ENCODE data around the gene REXO1. TPM values are rescaled to one million over a fixed set of nuclear protein-coding genes. Genes with fewer than 3 reads are reported as not detected.
A peak's percentile ranks its signal among the peaks of the same experiment; 100 is the strongest.

Gene REXO1
- total RNA-seq, 1 donor from 2014 or later = 22.2 TPM

DNA sequence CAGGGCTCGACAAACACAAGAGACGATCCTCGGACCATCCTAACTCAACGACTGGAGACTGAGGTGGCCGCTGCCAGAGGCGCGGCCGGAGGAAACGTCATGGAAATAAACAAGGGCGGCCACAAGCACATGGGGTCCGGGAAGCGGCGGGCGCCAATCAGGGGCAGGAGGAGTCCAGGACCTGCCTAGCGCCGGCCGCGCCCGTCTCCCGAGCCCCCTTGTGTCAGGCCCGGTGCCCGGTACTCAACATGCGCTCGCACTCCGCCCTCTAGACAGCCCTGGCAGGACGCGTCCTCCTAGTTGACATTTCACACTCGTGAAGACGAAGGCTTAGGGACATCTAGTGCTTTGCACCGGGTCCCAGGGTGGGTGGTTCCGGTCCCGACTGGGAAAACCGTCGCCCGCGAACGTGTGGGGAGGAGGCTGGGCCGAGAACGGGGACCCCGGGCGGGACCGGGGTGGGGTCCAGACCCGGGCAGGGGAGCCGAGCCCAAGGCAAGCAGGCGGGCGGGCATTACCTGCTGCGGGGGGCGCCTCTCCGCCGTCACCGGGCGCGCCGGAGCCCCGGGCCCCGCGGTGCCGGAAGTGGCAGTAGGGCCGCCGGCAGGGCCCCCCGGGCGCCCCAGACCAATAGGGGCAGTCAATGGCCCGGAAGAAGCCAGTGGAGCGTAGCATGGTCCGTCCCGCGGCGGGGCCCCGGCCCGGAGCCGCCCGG, 442 bp downstream of the REXO1 start:
- Mint-ChIP-seq H3K4me3 (ENCODE audit: unreplicated experiment) (peak overlapping the region; percentile 93), H3K4me1 (ENCODE audit: low read depth) (peaks cover 26% of the 10 kb centered on the region), H3K9me3 (ENCODE audit: low read depth) (no peaks in the 10 kb centered on the region), H3K27me3 (ENCODE audit: low read depth) (no peaks in the 10 kb centered on the region), H3K36me3 (ENCODE audit: low read depth) (no peaks in the 10 kb centered on the region), H3K27ac (ENCODE audit: unreplicated experiment) (peak overlapping the region; percentile 98)
- DNase-seq (ENCODE audit: low spot score) = no peak
- no peak for TF ChIP-seq CTCF (IDR thresholded peaks at IDR 0.05)

DNA sequence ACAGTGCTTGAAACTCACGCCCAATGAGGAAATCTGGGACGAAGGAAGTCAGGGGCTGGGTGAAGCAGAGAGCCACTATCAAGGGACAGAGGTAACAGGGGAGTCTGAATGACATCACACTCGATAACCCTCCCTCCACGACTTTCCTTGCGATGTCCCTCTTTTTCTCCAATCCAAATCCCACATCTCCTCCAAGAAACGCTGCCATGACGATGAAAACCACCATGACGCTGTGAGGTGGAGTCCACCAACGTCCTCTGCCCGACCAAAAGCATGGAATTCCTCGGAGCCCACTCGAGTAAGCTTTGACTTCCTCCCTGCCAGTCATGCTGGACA, 967 bp downstream of the REXO1 start:
- Mint-ChIP-seq H3K4me1 (ENCODE audit: low read depth) (peaks cover 26% of the 10 kb centered on the region), H3K9me3 (ENCODE audit: low read depth) (no peaks in the 10 kb centered on the region), H3K27me3 (ENCODE audit: low read depth) (no peaks in the 10 kb centered on the region), H3K36me3 (ENCODE audit: low read depth) (no peaks in the 10 kb centered on the region), H3K4me3 (ENCODE audit: unreplicated experiment) (peak overlapping the region; percentile 93), H3K27ac (ENCODE audit: unreplicated experiment) (peak overlapping the region; percentile 98)
- DNase-seq (ENCODE audit: low spot score) = no peak
- no peak for TF ChIP-seq CTCF (IDR thresholded peaks at IDR 0.05)

DNA sequence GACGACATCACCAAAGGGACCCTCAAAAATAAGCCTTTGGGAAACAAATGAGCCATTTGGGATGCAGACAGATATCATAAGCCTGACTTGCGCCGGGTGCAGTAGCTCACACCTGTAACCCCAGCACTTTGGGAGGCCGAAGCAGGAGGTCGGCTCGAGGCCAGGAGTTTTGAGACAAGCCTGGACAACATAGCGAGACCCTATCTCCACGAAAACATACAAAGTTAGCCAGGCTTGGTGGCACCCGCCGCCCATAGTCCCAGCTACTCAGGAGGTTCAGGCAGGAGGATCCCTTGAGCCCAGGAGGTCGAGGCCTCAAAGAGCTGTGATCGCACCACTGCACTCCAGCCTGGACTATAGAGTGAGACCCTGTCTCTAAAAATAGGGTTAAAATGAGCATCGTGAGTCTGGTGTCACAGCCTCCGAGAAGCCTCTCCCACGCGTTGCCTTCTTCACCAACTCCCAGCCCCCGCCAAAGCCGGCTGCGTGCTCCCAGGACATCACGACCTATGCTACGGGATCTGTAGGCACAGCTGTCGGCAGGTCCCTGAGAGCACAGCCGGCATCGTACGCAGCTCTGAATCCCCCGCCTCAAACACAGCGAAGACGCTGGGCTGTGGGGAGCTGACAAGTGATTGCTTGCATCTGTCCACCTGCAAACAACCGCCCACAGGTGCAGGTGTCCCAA, 1.6 kb downstream of the REXO1 start:
- DNase-seq (ENCODE audit: low spot score) = no peak
- H3K36me3 Mint-ChIP-seq (ENCODE audit: low read depth) = no peaks in the 10 kb centered on the region
- H3K4me3 Mint-ChIP-seq (ENCODE audit: unreplicated experiment) = peak overlapping the region; percentile 93
- peak overlapping the region; percentile 98 for H3K27ac Mint-ChIP-seq (ENCODE audit: unreplicated experiment)
- TF ChIP-seq CTCF (IDR thresholded peaks at IDR 0.05) = no peak
- no peaks in the 10 kb centered on the region for H3K27me3 Mint-ChIP-seq (ENCODE audit: low read depth)
- no peaks in the 10 kb centered on the region for H3K9me3 Mint-ChIP-seq (ENCODE audit: low read depth)
- peaks cover 33% of the 10 kb centered on the region for H3K4me1 Mint-ChIP-seq (ENCODE audit: low read depth)

- Mint-ChIP-seq H3K9me3 (ENCODE audit: low read depth) (no peaks in the 10 kb centered on the region), H3K27me3 (ENCODE audit: low read depth) (no peaks in the 10 kb centered on the region), H3K36me3 (ENCODE audit: low read depth) (no peaks in the 10 kb centered on the region), H3K27ac (ENCODE audit: unreplicated experiment) (no peak overlapping the region), H3K4me3 (ENCODE audit: unreplicated experiment) (no peak overlapping the region), H3K4me1 (ENCODE audit: low read depth) (peaks cover 38% of the 10 kb centered on the region)
- DNase-seq (ENCODE audit: low spot score) = no peak
- no peak for TF ChIP-seq CTCF (IDR thresholded peaks at IDR 0.05)
Measured at GRCh38 chr19:1845642-1846041, 2.6 kb downstream of the REXO1 start.

DNA sequence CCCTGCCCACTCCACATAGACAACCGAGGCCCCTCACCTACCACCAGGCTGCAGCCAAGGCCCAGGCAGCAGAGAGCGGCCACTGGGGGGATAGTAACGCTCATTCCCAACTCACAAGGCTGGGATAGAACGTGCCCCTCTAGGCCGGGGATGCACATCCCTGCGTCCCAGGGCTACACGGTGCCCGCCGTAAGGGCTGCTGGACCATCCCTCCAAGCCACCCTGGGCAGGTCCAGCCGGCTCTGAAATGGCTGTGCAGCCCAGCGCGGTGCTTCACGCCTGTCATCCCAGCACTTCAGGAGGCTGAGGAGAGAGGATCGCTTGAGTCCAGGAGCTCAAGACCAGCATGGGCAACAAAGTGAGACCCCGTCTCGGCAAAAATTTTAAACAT, 3.2 kb downstream of the REXO1 start:
- H3K27me3 Mint-ChIP-seq (ENCODE audit: low read depth) = no peaks in the 10 kb centered on the region
- peaks cover 41% of the 10 kb centered on the region for H3K4me1 Mint-ChIP-seq (ENCODE audit: low read depth)

More for the DNA sequence above, 3.2 kb downstream of the REXO1 start:
- no peak for DNase-seq (ENCODE audit: low spot score)
- no peaks in the 10 kb centered on the region for H3K36me3 Mint-ChIP-seq (ENCODE audit: low read depth)
- H3K9me3 Mint-ChIP-seq (ENCODE audit: low read depth) = no peaks in the 10 kb centered on the region
- H3K27ac Mint-ChIP-seq (ENCODE audit: unreplicated experiment) = no peak overlapping the region
- no peak for TF ChIP-seq CTCF (IDR thresholded peaks at IDR 0.05)
- H3K4me3 Mint-ChIP-seq (ENCODE audit: unreplicated experiment) = no peak overlapping the region

All from chondrocyte (in vitro differentiated cells).